ENCODE data around the gene TBC1D8B. TPM values are rescaled to one million over a fixed set of nuclear protein-coding genes. Genes with fewer than 3 reads are reported as not detected.

The TBC1D8B gene
- total RNA-seq, 3 donors from 2014 or later, result 5.3 to 12.9 (median 7.9) TPM

- Histone ChIP-seq H3K9me3 (peaks cover 0 to 5% of the 10 kb centered on the region in 2 donors), H3K27me3 (peaks cover 0 to 71% of the 10 kb centered on the region in 2 donors), H3K4me3 (no peak overlapping the region), H3K27ac (no peak overlapping the region), H3K36me3 (no peaks in the 10 kb centered on the region), H3K4me1 (no peaks in the 10 kb centered on the region)
- TF ChIP-seq CTCF (IDR thresholded peaks at IDR 0.05) (no peak), POLR2A (IDR thresholded peaks at IDR 0.05) (no peak), POLR2AphosphoS5 (IDR thresholded peaks at IDR 0.05) (no peak)
- intact Hi-C loops (cut with DNase I; ENCODE audit: low total_unique reads), result no loop called here
- no peak for DNase-seq (ENCODE audit: low spot score in 2 of 2)
Observed at GRCh38 chrX:106891762-106892460, 89.4 kb downstream of the TBC1D8B start.

- Histone ChIP-seq H3K4me1 (no peaks in the 10 kb centered on the region), H3K27ac (no peak overlapping the region), H3K4me3 (no peak overlapping the region), H3K36me3 (no peaks in the 10 kb centered on the region), H3K9me3 (no peaks in the 10 kb centered on the region), H3K27me3 (peaks cover 0 to 67% of the 10 kb centered on the region in 2 donors)
- intact Hi-C loops (cut with DNase I; ENCODE audit: low total_unique reads), result no loop called here
- TF ChIP-seq CTCF (IDR thresholded peaks at IDR 0.05), result peak; percentile 45 to 63 (median 47)
- no peak for TF ChIP-seq POLR2A (IDR thresholded peaks at IDR 0.05)
- TF ChIP-seq POLR2AphosphoS5 (IDR thresholded peaks at IDR 0.05), result no peak
- DNase-seq (ENCODE audit: low spot score in 2 of 2), result peak in 1 of 2 donors; percentile 34
Observed at GRCh38 chrX:106894392-106894909, 92.0 kb downstream of the TBC1D8B start.

GRCh38 chrX:106894978-106895452, 92.5 kb downstream of the TBC1D8B start:
- no peaks in the 10 kb centered on the region for H3K36me3 ChIP-seq
- H3K27ac ChIP-seq, result no peak overlapping the region
- peaks cover 0 to 68% of the 10 kb centered on the region in 2 donors for H3K27me3 ChIP-seq
- TF ChIP-seq CTCF (IDR thresholded peaks at IDR 0.05), result no peak
- TF ChIP-seq POLR2A (IDR thresholded peaks at IDR 0.05), result no peak
- TF ChIP-seq POLR2AphosphoS5 (IDR thresholded peaks at IDR 0.05), result no peak
- no peak for DNase-seq (ENCODE audit: low spot score in 2 of 2)
- no peaks in the 10 kb centered on the region for H3K9me3 ChIP-seq
- no peak overlapping the region for H3K4me3 ChIP-seq
- no peaks in the 10 kb centered on the region for H3K4me1 ChIP-seq
- intact Hi-C loops (cut with DNase I; ENCODE audit: low total_unique reads), result no loop called here

- no peak for DNase-seq (ENCODE audit: low spot score in 2 of 2)
- no peaks in the 10 kb centered on the region for H3K9me3 ChIP-seq
- H3K27me3 ChIP-seq, result peaks cover 0 to 74% of the 10 kb centered on the region in 2 donors
- no peak overlapping the region for H3K4me3 ChIP-seq
- H3K27ac ChIP-seq, result no peak overlapping the region
- H3K36me3 ChIP-seq, result no peaks in the 10 kb centered on the region
- TF ChIP-seq POLR2A (IDR thresholded peaks at IDR 0.05) (no peak), CTCF (IDR thresholded peaks at IDR 0.05) (no peak), POLR2AphosphoS5 (IDR thresholded peaks at IDR 0.05) (no peak)
- no peaks in the 10 kb centered on the region for H3K4me1 ChIP-seq
- intact Hi-C loops (cut with DNase I; ENCODE audit: low total_unique reads), result no loop called here
Observed at GRCh38 chrX:106897259-106897658, 94.8 kb downstream of the TBC1D8B start.

GRCh38 chrX:106898462-106898861, 96.0 kb downstream of the TBC1D8B start:
- no peaks in the 10 kb centered on the region for H3K4me1 ChIP-seq
- no peaks in the 10 kb centered on the region for H3K36me3 ChIP-seq
- peaks cover 0 to 72% of the 10 kb centered on the region in 2 donors for H3K27me3 ChIP-seq
- TF ChIP-seq CTCF (IDR thresholded peaks at IDR 0.05) (no peak), POLR2AphosphoS5 (IDR thresholded peaks at IDR 0.05) (no peak), POLR2A (IDR thresholded peaks at IDR 0.05) (no peak)
- no peaks in the 10 kb centered on the region for H3K9me3 ChIP-seq
- DNase-seq (ENCODE audit: low spot score in 2 of 2), result no peak
- no peak overlapping the region for H3K4me3 ChIP-seq
- intact Hi-C loops (cut with DNase I; ENCODE audit: low total_unique reads), result no loop called here
- H3K27ac ChIP-seq, result no peak overlapping the region
